Neural progenitor cell (in vitro differentiated cells): ENCODE measurements around the gene ZFAND5. TPM values are rescaled to one million over a fixed set of nuclear protein-coding genes. Genes with fewer than 3 reads are reported as not detected.
A peak's percentile ranks its signal among the peaks of the same experiment; 100 is the strongest.

ENCODE experiments used
- DNase-seq: peaks from one replicate; pipeline ENCODE4 v3.0.0-alpha.2; 2016; ENCODE audit warnings: low spot score
- H2AFZ ChIP-seq: fragments of 200-600 bp; sonication (generic); replicated peaks from 2 replicates; pipeline ENCODE4 v1.6.1; 2016; ENCODE audit warnings: antibody characterized with exemption
- H3F3A ChIP-seq: fragments of 200-600 bp; sonication (generic); 2 replicates; pipeline ENCODE4 v1.6.1; 2016; ENCODE audit warnings: antibody characterized with exemption, low read depth
- H3K27ac ChIP-seq: fragments of 200-600 bp; sonication (generic); 2 replicates; pipeline ENCODE4 v1.5.1; 2016; ENCODE audit warnings: mild to moderate bottlenecking
- H3K27me3 ChIP-seq: fragments of 200-600 bp; sonication (generic); 2 replicates; pipeline ENCODE4 v1.6.1; 2016; ENCODE audit warnings: mild to moderate bottlenecking, moderate library complexity
- H3K36me3 ChIP-seq: fragments of 200-600 bp; sonication (generic); 2 replicates; pipeline ENCODE4 v1.5.1; 2016
- H3K4me1 ChIP-seq: fragments of 200-600 bp; sonication (generic); 2 replicates; pipeline ENCODE4 v1.6.1; 2016; ENCODE audit warnings: mixed run types
- H3K4me2 ChIP-seq: fragments of 200-600 bp; sonication (generic); 2 replicates; pipeline ENCODE4 v1.6.1; 2016
- H3K4me3 ChIP-seq: fragments of 200-600 bp; sonication (generic); 2 replicates; pipeline ENCODE4 v1.5.1; 2016
- H3K79me2 ChIP-seq: fragments of 200-600 bp; sonication (generic); 2 replicates; pipeline ENCODE4 v1.6.1; 2016; ENCODE audit warnings: low read depth
- H3K9ac ChIP-seq: fragments of 200-600 bp; sonication (generic); 2 replicates; pipeline ENCODE4 v1.6.1; 2016
- H3K9me3 ChIP-seq: fragments of 200-600 bp; sonication (generic); 2 replicates; pipeline ENCODE4 v1.5.1; 2016; ENCODE audit warnings: low read depth
- H4K20me1 ChIP-seq: fragments of 200-600 bp; sonication (generic); 2 replicates; pipeline ENCODE4 v1.6.1; 2016; ENCODE audit warnings: low read depth
- H3K27ac Mint-ChIP-seq: 3 replicates; pipeline ENCODE4 v1.8.0; 2021; ENCODE audit warnings: mixed read lengths
- H3K27me3 Mint-ChIP-seq: 2 replicates; pipeline ENCODE4 v1.8.0; 2022; ENCODE audit warnings: low read depth, mild to moderate bottlenecking, inconsistent platforms, moderate library complexity, mixed read lengths; ENCODE audit not compliant: insufficient read depth
- H3K36me3 Mint-ChIP-seq: 3 replicates; pipeline ENCODE4 v1.8.0; 2021; ENCODE audit warnings: mixed read lengths
- H3K4me1 Mint-ChIP-seq: 3 replicates; pipeline ENCODE4 v1.8.0; 2021; ENCODE audit warnings: mixed read lengths
- H3K4me3 Mint-ChIP-seq: 3 replicates; pipeline ENCODE4 v1.8.0; 2021; ENCODE audit warnings: mild to moderate bottlenecking, moderate library complexity, mixed read lengths
- H3K9me3 Mint-ChIP-seq: 3 replicates; pipeline ENCODE4 v1.8.0; 2020; ENCODE audit warnings: mixed read lengths
- EZH2 ChIP-seq: fragments of 200-600 bp; sonication (generic); IDR thresholded peaks from 2 replicates; pipeline ENCODE4 v1.6.1; 2017; ENCODE audit warnings: antibody characterized with exemption, mild to moderate bottlenecking, moderate library complexity
- EZH2phosphoT487 ChIP-seq: fragments of 200-600 bp; sonication (generic); IDR thresholded peaks from 2 replicates; pipeline ENCODE4 v1.6.1; 2017; ENCODE audit warnings: antibody characterized with exemption
- total RNA-seq: library from RNA; depleted of rRNA; stranded (reverse); fragments of >200 nt; gene quantifications from 2 replicates; pipeline ENCODE4 v1.2.3, GENCODE V29; 2015; ENCODE audit warnings: low replicate concordance
- TF ChIP-seq, protein P1 (sequence below): fragments of 200-600 bp; sonication (generic); IDR thresholded peaks from 2 replicates; pipeline ENCODE4 v1.5.1; 2017; ENCODE audit warnings: antibody characterized with exemption, mild to moderate bottlenecking

ZFAND5 gene
- total RNA-seq, 1 donor from 2014 or later = 162 TPM

GRCh38 chr9:72390907-72391306, 25.9 kb upstream of the ZFAND5 start:
- H3K36me3 ChIP-seq = no peaks in the 10 kb centered on the region
- no peaks in the 10 kb centered on the region for H3K4me1 Mint-ChIP-seq
- H3K27ac Mint-ChIP-seq = no peak overlapping the region
- H3K4me1 ChIP-seq = no peaks in the 10 kb centered on the region
- H3K4me3 Mint-ChIP-seq = no peak overlapping the region
- no peak overlapping the region for H3K9ac ChIP-seq
- no peak overlapping the region for H2AFZ ChIP-seq
- H3K4me3 ChIP-seq = no peak overlapping the region
- H3K9me3 Mint-ChIP-seq = no peaks in the 10 kb centered on the region
- no peak overlapping the region for H3K27ac ChIP-seq
- no peaks in the 10 kb centered on the region for H4K20me1 ChIP-seq
- no peak for DNase-seq
- no peaks in the 10 kb centered on the region for H3K36me3 Mint-ChIP-seq
- no peak overlapping the region for H3K4me2 ChIP-seq
- no peaks in the 10 kb centered on the region for H3K27me3 ChIP-seq
- no peaks in the 10 kb centered on the region for H3K79me2 ChIP-seq
- no peaks in the 10 kb centered on the region for H3K9me3 ChIP-seq
- TF ChIP-seq, protein P1, sequence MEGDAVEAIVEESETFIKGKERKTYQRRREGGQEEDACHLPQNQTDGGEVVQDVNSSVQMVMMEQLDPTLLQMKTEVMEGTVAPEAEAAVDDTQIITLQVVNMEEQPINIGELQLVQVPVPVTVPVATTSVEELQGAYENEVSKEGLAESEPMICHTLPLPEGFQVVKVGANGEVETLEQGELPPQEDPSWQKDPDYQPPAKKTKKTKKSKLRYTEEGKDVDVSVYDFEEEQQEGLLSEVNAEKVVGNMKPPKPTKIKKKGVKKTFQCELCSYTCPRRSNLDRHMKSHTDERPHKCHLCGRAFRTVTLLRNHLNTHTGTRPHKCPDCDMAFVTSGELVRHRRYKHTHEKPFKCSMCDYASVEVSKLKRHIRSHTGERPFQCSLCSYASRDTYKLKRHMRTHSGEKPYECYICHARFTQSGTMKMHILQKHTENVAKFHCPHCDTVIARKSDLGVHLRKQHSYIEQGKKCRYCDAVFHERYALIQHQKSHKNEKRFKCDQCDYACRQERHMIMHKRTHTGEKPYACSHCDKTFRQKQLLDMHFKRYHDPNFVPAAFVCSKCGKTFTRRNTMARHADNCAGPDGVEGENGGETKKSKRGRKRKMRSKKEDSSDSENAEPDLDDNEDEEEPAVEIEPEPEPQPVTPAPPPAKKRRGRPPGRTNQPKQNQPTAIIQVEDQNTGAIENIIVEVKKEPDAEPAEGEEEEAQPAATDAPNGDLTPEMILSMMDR = no peak
- no peak for TF ChIP-seq EZH2
- no peak for TF ChIP-seq EZH2phosphoT487
- no peaks in the 10 kb centered on the region for H3F3A ChIP-seq
- H3K27me3 Mint-ChIP-seq = no peaks in the 10 kb centered on the region

DNA sequence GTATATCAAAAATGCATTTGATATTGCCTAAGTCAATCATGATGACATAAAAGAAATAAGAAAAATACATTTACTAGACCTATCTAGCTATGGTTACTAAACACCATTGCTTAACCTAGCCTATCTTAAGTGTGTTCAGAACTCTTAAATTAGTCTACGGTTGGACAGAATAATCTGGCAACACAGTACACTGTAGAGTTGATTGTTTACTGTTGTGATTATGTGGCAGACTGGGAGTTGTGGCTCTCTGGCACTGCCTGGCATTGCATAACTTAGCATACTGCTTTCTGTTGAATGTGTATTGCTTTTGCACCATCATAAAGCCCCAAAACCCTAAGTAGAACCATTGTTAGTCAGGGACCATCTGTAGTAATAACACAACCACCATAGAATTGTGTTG, 21.2 kb upstream of the ZFAND5 start:
- no peak overlapping the region for H2AFZ ChIP-seq
- H3K4me1 Mint-ChIP-seq = peaks cover 9% of the 10 kb centered on the region
- H3K4me1 ChIP-seq = no peaks in the 10 kb centered on the region
- no peak overlapping the region for H3K27ac ChIP-seq
- no peak overlapping the region for H3K4me3 Mint-ChIP-seq
- DNase-seq = no peak
- no peaks in the 10 kb centered on the region for H3K9me3 Mint-ChIP-seq
- H3K9ac ChIP-seq = no peak overlapping the region
- H4K20me1 ChIP-seq = no peaks in the 10 kb centered on the region
- H3K9me3 ChIP-seq = no peaks in the 10 kb centered on the region
- no peaks in the 10 kb centered on the region for H3K79me2 ChIP-seq
- no peak overlapping the region for H3K4me3 ChIP-seq
- no peaks in the 10 kb centered on the region for H3K36me3 ChIP-seq
- H3K36me3 Mint-ChIP-seq = no peaks in the 10 kb centered on the region
- H3K27me3 ChIP-seq = no peaks in the 10 kb centered on the region
- H3K27ac Mint-ChIP-seq = no peak overlapping the region
- no peaks in the 10 kb centered on the region for H3F3A ChIP-seq
- H3K27me3 Mint-ChIP-seq = no peaks in the 10 kb centered on the region
- TF ChIP-seq, protein P1 = no peak
- TF ChIP-seq EZH2 (no peak), EZH2phosphoT487 (no peak)
- H3K4me2 ChIP-seq = no peak overlapping the region

GRCh38 chr9:72384710-72385485, 19.9 kb upstream of the ZFAND5 start:
- Histone ChIP-seq H3K4me1 (no peaks in the 10 kb centered on the region), H3K9ac (no peak overlapping the region), H3K36me3 (no peaks in the 10 kb centered on the region), H3F3A (no peaks in the 10 kb centered on the region), H3K79me2 (no peaks in the 10 kb centered on the region), H3K27ac (no peak overlapping the region), H3K4me3 (no peak overlapping the region), H3K27me3 (no peaks in the 10 kb centered on the region), H3K4me2 (no peak overlapping the region), H2AFZ (peak overlapping the region; percentile 32), H4K20me1 (no peaks in the 10 kb centered on the region), H3K9me3 (no peaks in the 10 kb centered on the region)
- no peak for DNase-seq
- Mint-ChIP-seq H3K27ac (no peak overlapping the region), H3K4me1 (peaks cover 11% of the 10 kb centered on the region), H3K4me3 (no peak overlapping the region), H3K9me3 (no peaks in the 10 kb centered on the region), H3K27me3 (no peaks in the 10 kb centered on the region), H3K36me3 (no peaks in the 10 kb centered on the region)
- TF ChIP-seq EZH2phosphoT487 = no peak
- TF ChIP-seq, protein P1 = no peak
- TF ChIP-seq EZH2 = no peak
